GM03348 (cell line): ENCODE results near the gene EIF5AL1.
"Not testable (repeated sequence)": the region's sequence is repeated elsewhere in the genome, so short reads cannot be mapped to it uniquely, and the experiment has no call there.

Source experiments
- DNase-seq: peaks from one replicate; pipeline ENCODE4 v3.0.0; 2012; ENCODE audit warnings: low spot score

Gene EIF5AL1

GRCh38 chr10:79487296-79488194 is 24.8 kb upstream of the EIF5AL1 start:
- peak; percentile 63 for DNase-seq

- peak; percentile 95 for DNase-seq
Measured at GRCh38 chr10:79488336-79488735, 24.0 kb upstream of the EIF5AL1 start.

GRCh38 chr10:79488870-79489269 is 23.5 kb upstream of the EIF5AL1 start:
- DNase-seq, result no peak

- peak; percentile 47 for DNase-seq
Measured at GRCh38 chr10:79490400-79491142, 21.8 kb upstream of the EIF5AL1 start.

GRCh38 chr10:79491143-79491835 is 21.0 kb upstream of the EIF5AL1 start:
- no peak for DNase-seq

- DNase-seq, result no peak
Measured at GRCh38 chr10:79492256-79492655, 20.1 kb upstream of the EIF5AL1 start.

- DNase-seq, result no peak
Measured at GRCh38 chr10:79492839-79493238, 19.5 kb upstream of the EIF5AL1 start.

- DNase-seq, result no peak
Measured at GRCh38 chr10:79493806-79494205, 18.5 kb upstream of the EIF5AL1 start.

GRCh38 chr10:79494871-79495705 is 17.2 kb upstream of the EIF5AL1 start:
- no peak for DNase-seq

GRCh38 chr10:79495791-79496190 is 16.5 kb upstream of the EIF5AL1 start:
- DNase-seq, result no peak

- no peak for DNase-seq
Measured at GRCh38 chr10:79496896-79497295, 15.4 kb upstream of the EIF5AL1 start.

GRCh38 chr10:79498291-79498829 is 14.0 kb upstream of the EIF5AL1 start:
- DNase-seq, result no peak

GRCh38 chr10:79502561-79503309 is 9.6 kb upstream of the EIF5AL1 start:
- no peak for DNase-seq

GRCh38 chr10:79503787-79504186 is 8.5 kb upstream of the EIF5AL1 start:
- not testable (repeated sequence) for DNase-seq

- DNase-seq, result not testable (repeated sequence)
Measured at GRCh38 chr10:79504483-79504882, 7.8 kb upstream of the EIF5AL1 start.

- not testable (repeated sequence) for DNase-seq
Measured at GRCh38 chr10:79505328-79505727, 7.0 kb upstream of the EIF5AL1 start.

GRCh38 chr10:79505829-79506228 is 6.5 kb upstream of the EIF5AL1 start:
- DNase-seq, result no peak

- DNase-seq, result no peak
Measured at GRCh38 chr10:79507440-79508167, 4.7 kb upstream of the EIF5AL1 start.

- not testable (repeated sequence) for DNase-seq
Measured at GRCh38 chr10:79508245-79508644, 4.1 kb upstream of the EIF5AL1 start.
